ENCODE data around the gene SLC50A1. TPM values are rescaled to one million over a fixed set of nuclear protein-coding genes. Genes with fewer than 3 reads are reported as not detected.

SLC50A1 gene
- polyA plus RNA-seq, 4 donors, result 44.6 to 99.5 (median 61.9) TPM

DNA sequence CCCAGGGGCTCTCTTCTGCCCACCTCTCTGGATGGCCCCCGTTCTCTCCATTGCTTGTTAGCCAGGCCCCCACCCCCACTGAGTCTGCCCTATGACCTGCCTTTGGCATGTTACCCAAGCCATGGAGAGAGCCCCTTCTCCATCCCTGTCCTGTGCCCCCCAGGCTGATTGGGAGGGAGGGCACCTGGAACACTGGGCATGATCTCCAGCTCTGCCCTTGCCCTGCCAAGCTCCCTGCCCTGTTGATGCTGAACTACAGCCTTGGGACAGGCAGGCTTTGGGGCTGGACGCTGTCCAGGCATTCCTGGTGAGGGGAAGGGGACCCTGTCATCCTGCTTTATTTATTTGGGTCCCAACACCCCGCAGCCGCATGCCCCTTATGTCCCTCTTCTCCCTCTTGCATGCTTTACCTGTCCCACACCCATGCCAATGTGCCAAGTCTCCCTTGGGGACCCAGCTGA lies 48.7 kb downstream of the SLC50A1 start:
- FAIRE-seq (no peak), DNase-seq (no peak)
- Histone ChIP-seq H3K27me3 (ENCODE audit: control insufficient read depth in 3 of 3, insufficient read depth in 3 of 3, low read length in 3 of 3) (no peaks in the 10 kb centered on the region), H3K4me1 (ENCODE audit: control insufficient read depth in 3 of 3, insufficient read depth in 2 of 3, low read depth in 1 of 3, low read length in 2 of 3) (peaks cover 4 to 20% (median 8%) of the 10 kb centered on the region in 3 donors), H3K4me3 (ENCODE audit: low read depth in 1 of 3, low read length in 3 of 3) (no peak overlapping the region), H3K36me3 (ENCODE audit: control insufficient read depth in 3 of 3, insufficient read depth in 2 of 3, low read depth in 1 of 3, low read length in 3 of 3) (peaks cover 0 to 6% (median 0%) of the 10 kb centered on the region in 3 donors), H3K9me3 (ENCODE audit: control insufficient read depth in 2 of 2, insufficient read depth in 1 of 2, low read depth in 1 of 2, low read length in 1 of 2) (no peaks in the 10 kb centered on the region), H3K27ac (ENCODE audit: low read depth in 1 of 3, low read length in 2 of 3) (no peak overlapping the region)
- 84 to 93% (median 92%) methylated on average over 4 of the region's 4 CpGs for WGBS, 3 donors

GRCh38 chr1:155184835-155185782 lies 49.5 kb downstream of the SLC50A1 start:
- Histone ChIP-seq H3K9me3 (ENCODE audit: control insufficient read depth in 2 of 2, insufficient read depth in 1 of 2, low read depth in 1 of 2, low read length in 1 of 2) (no peaks in the 10 kb centered on the region), H3K27me3 (ENCODE audit: control insufficient read depth in 3 of 3, insufficient read depth in 3 of 3, low read length in 3 of 3) (no peaks in the 10 kb centered on the region), H3K27ac (ENCODE audit: low read depth in 1 of 3, low read length in 2 of 3) (peak overlapping the region; percentile 36 to 67 (median 40)), H3K4me1 (ENCODE audit: control insufficient read depth in 3 of 3, insufficient read depth in 2 of 3, low read depth in 1 of 3, low read length in 2 of 3) (peaks cover 4 to 20% (median 8%) of the 10 kb centered on the region in 3 donors), H3K4me3 (ENCODE audit: low read depth in 1 of 3, low read length in 3 of 3) (no peak overlapping the region), H3K36me3 (ENCODE audit: control insufficient read depth in 3 of 3, insufficient read depth in 2 of 3, low read depth in 1 of 3, low read length in 3 of 3) (peaks cover 0 to 6% (median 0%) of the 10 kb centered on the region in 3 donors)
- WGBS, 3 donors, result 16 to 54% (median 25%) methylated on average over 21 of the region's 21 CpGs
- peak in 1 of 2 donors; percentile 63 for DNase-seq
- FAIRE-seq, result no peak

GRCh38 chr1:155185783-155186066 lies 50.1 kb downstream of the SLC50A1 start:
- Histone ChIP-seq H3K4me1 (ENCODE audit: control insufficient read depth in 3 of 3, insufficient read depth in 2 of 3, low read depth in 1 of 3, low read length in 2 of 3) (peaks cover 4 to 20% (median 8%) of the 10 kb centered on the region in 3 donors), H3K36me3 (ENCODE audit: control insufficient read depth in 3 of 3, insufficient read depth in 2 of 3, low read depth in 1 of 3, low read length in 3 of 3) (peaks cover 0 to 6% (median 0%) of the 10 kb centered on the region in 3 donors), H3K27me3 (ENCODE audit: control insufficient read depth in 3 of 3, insufficient read depth in 3 of 3, low read length in 3 of 3) (no peaks in the 10 kb centered on the region), H3K4me3 (ENCODE audit: low read depth in 1 of 3, low read length in 3 of 3) (no peak overlapping the region), H3K27ac (ENCODE audit: low read depth in 1 of 3, low read length in 2 of 3) (peak overlapping the region in 2 of 3 donors; percentile 25 to 67), H3K9me3 (ENCODE audit: control insufficient read depth in 2 of 2, insufficient read depth in 1 of 2, low read depth in 1 of 2, low read length in 1 of 2) (no peaks in the 10 kb centered on the region)
- DNase-seq, result no peak
- FAIRE-seq, result no peak
- 32 to 57% (median 43%) methylated on average over 6 of the region's 6 CpGs for WGBS, 3 donors

DNA sequence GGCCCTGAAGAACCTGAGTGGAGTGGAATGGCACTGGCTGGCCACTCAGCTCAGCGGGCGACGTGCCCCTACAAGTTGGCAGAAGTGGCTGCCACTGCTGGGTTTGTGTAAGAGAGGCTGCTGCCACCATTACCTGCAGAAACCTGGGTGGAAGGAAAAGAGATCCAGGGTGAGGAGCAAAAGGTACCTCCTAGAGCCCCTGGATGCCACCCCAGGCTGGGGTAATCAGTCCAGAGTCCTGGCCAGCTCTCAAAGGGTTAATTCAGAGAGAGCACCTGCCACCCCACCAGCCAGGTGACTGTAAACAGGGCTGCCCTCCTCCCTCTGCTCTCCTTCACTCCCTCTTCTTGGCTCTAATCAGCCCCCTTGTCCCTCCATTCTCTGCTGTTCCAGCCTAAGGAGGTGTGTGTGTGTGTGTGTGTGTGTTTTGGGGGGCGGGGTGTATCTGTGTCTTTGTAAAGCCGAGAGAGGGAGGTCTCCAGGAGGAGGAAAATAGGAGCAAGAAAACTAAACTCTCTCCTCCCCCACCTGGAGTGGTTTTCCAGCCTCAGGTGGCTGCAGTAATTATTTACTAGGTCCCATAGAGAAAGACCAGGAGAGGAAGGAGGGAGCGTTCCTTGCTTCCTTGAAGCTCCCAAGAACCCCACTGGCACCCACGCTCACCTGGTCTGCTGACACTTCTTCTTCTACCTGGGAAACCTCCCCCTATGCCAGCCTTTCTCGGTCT lies 50.6 kb downstream of the SLC50A1 start:
- H3K4me1 ChIP-seq (ENCODE audit: control insufficient read depth in 3 of 3, insufficient read depth in 2 of 3, low read depth in 1 of 3, low read length in 2 of 3), result peaks cover 4 to 20% (median 8%) of the 10 kb centered on the region in 3 donors
- H3K27me3 ChIP-seq (ENCODE audit: control insufficient read depth in 3 of 3, insufficient read depth in 3 of 3, low read length in 3 of 3), result no peaks in the 10 kb centered on the region
- no peaks in the 10 kb centered on the region for H3K9me3 ChIP-seq (ENCODE audit: control insufficient read depth in 2 of 2, insufficient read depth in 1 of 2, low read depth in 1 of 2, low read length in 1 of 2)
- peak overlapping the region in 2 of 3 donors; percentile 53 to 67 for H3K27ac ChIP-seq (ENCODE audit: low read depth in 1 of 3, low read length in 2 of 3)
- peak; percentile 36 to 67 for DNase-seq
- peaks cover 0 to 6% (median 0%) of the 10 kb centered on the region in 3 donors for H3K36me3 ChIP-seq (ENCODE audit: control insufficient read depth in 3 of 3, insufficient read depth in 2 of 3, low read depth in 1 of 3, low read length in 3 of 3)
- WGBS, 3 donors, result 37 to 55% (median 47%) methylated on average over 7 to 8 of the region's 8 CpGs
- H3K4me3 ChIP-seq (ENCODE audit: low read depth in 1 of 3, low read length in 3 of 3), result no peak overlapping the region
- FAIRE-seq, result no peak

GRCh38 chr1:155186794-155187455 lies 51.3 kb downstream of the SLC50A1 start:
- Histone ChIP-seq H3K27me3 (ENCODE audit: control insufficient read depth in 3 of 3, insufficient read depth in 3 of 3, low read length in 3 of 3) (no peaks in the 10 kb centered on the region), H3K9me3 (ENCODE audit: control insufficient read depth in 2 of 2, insufficient read depth in 1 of 2, low read depth in 1 of 2, low read length in 1 of 2) (no peaks in the 10 kb centered on the region), H3K4me3 (ENCODE audit: low read depth in 1 of 3, low read length in 3 of 3) (no peak overlapping the region), H3K4me1 (ENCODE audit: control insufficient read depth in 3 of 3, insufficient read depth in 2 of 3, low read depth in 1 of 3, low read length in 2 of 3) (peaks cover 4 to 20% (median 8%) of the 10 kb centered on the region in 3 donors), H3K27ac (ENCODE audit: low read depth in 1 of 3, low read length in 2 of 3) (peak overlapping the region in 2 of 3 donors; percentile 37 to 53), H3K36me3 (ENCODE audit: control insufficient read depth in 3 of 3, insufficient read depth in 2 of 3, low read depth in 1 of 3, low read length in 3 of 3) (peaks cover 0 to 6% (median 0%) of the 10 kb centered on the region in 3 donors)
- DNase-seq (no peak), FAIRE-seq (no peak)
- 59 to 69% (median 64%) methylated on average over 14 of the region's 14 CpGs for WGBS, 3 donors

DNA sequence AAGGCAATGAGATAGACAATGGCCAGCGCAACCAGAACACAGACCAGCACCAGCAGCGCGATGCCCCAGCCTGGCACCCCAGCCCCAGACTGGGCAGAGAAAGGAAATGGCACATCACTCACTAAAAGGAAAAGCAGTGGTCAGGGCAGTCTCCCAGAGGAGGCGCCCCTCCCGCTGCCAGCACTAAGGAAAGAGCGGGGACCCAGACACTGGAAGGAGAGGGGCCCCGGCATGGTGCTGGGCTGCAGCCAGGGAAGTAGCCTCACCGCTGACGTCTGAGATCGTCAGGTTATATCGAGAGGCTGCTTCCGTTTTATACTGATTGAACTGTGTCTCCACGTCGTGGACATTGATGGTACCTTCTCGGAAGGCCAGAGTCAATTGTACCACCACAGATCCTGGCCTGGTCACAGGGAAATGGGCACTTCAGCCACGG lies 51.8 kb downstream of the SLC50A1 start:
- FAIRE-seq, result no peak
- 78 to 87% (median 85%) methylated on average over 16 of the region's 16 CpGs for WGBS, 3 donors
- no peak for DNase-seq
- no peak overlapping the region for H3K27ac ChIP-seq (ENCODE audit: low read depth in 1 of 3, low read length in 2 of 3)
- H3K4me3 ChIP-seq (ENCODE audit: low read depth in 1 of 3, low read length in 3 of 3), result no peak overlapping the region
- H3K4me1 ChIP-seq (ENCODE audit: control insufficient read depth in 3 of 3, insufficient read depth in 2 of 3, low read depth in 1 of 3, low read length in 2 of 3), result peaks cover 4 to 20% (median 8%) of the 10 kb centered on the region in 3 donors
- H3K9me3 ChIP-seq (ENCODE audit: control insufficient read depth in 2 of 2, insufficient read depth in 1 of 2, low read depth in 1 of 2, low read length in 1 of 2), result no peaks in the 10 kb centered on the region
- no peaks in the 10 kb centered on the region for H3K27me3 ChIP-seq (ENCODE audit: control insufficient read depth in 3 of 3, insufficient read depth in 3 of 3, low read length in 3 of 3)
- peaks cover 0 to 6% (median 0%) of the 10 kb centered on the region in 3 donors for H3K36me3 ChIP-seq (ENCODE audit: control insufficient read depth in 3 of 3, insufficient read depth in 2 of 3, low read depth in 1 of 3, low read length in 3 of 3)

GRCh38 chr1:155188268-155188667 lies 52.6 kb downstream of the SLC50A1 start:
- H3K36me3 ChIP-seq (ENCODE audit: control insufficient read depth in 3 of 3, insufficient read depth in 2 of 3, low read depth in 1 of 3, low read length in 3 of 3), result peaks cover 0 to 6% (median 0%) of the 10 kb centered on the region in 3 donors
- H3K27me3 ChIP-seq (ENCODE audit: control insufficient read depth in 3 of 3, insufficient read depth in 3 of 3, low read length in 3 of 3), result no peaks in the 10 kb centered on the region
- no peaks in the 10 kb centered on the region for H3K9me3 ChIP-seq (ENCODE audit: control insufficient read depth in 2 of 2, insufficient read depth in 1 of 2, low read depth in 1 of 2, low read length in 1 of 2)
- H3K4me1 ChIP-seq (ENCODE audit: control insufficient read depth in 3 of 3, insufficient read depth in 2 of 3, low read depth in 1 of 3, low read length in 2 of 3), result peaks cover 4 to 25% (median 8%) of the 10 kb centered on the region in 3 donors
- H3K27ac ChIP-seq (ENCODE audit: low read depth in 1 of 3, low read length in 2 of 3), result no peak overlapping the region
- no peak for FAIRE-seq
- H3K4me3 ChIP-seq (ENCODE audit: low read depth in 1 of 3, low read length in 3 of 3), result no peak overlapping the region
- DNase-seq, result no peak
- 83 to 95% (median 90%) methylated on average over 9 to 14 of the region's 14 CpGs for whole genome bisulfite sequencing, 3 donors
